ENCODE results near the gene PKNOX1. TPM values are rescaled to one million over a fixed set of nuclear protein-coding genes. Genes with fewer than 3 reads are reported as not detected.

Gene PKNOX1
- total RNA-seq, 1 experiment from 2014 or later, result 43.4 TPM

DNA sequence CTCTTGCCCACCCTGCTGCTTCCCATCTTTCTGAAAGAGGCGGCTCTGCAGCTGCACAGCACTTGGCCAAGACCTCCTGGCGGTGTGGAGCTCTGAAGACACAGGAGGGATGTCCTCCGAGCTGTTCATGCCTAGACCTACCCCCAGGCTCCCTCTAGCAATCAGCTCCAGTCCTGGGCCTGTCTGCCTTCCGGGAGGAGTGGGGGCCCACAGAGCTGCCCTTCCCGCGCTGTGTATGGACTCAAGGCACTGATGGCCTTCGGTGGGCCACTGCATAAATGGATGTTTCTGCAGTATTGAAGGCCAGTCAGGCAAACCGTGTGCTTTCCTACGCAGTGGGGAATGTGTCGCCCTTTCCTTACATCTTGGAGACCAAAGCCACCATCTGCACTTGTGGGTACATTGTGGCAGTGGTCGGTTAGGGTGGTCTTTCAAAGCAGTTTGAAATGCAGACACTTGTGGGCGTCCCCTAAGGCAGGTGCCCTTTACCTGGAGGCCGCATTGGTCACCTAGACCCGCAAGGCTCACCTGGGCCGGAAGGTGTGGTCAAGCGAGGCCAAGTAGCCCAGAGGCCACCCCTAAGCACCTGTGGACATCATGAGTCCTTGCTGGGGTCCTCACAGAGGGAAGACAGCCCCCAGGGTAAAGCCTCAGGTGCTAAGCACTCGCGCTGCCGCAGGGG, 912 bp upstream of the PKNOX1 start:
- peaks cover 10 to 16% of the 10 kb centered on the region in 2 experiments for H3K9me3 Mint-ChIP-seq
- H3K36me3 Mint-ChIP-seq (ENCODE audit: insufficient read depth in 1 of 3, low read depth in 3 of 3), result peaks cover 21 to 24% (median 22%) of the 10 kb centered on the region in 3 experiments
- no peak overlapping the region for H2BK20ac ChIP-seq (ENCODE audit: low read depth, low read length, poor library complexity, severe bottlenecking)
- H3K14ac ChIP-seq (ENCODE audit: insufficient read depth, low read length), result peak overlapping the region; percentile 92
- no peak overlapping the region for H3K56ac ChIP-seq (ENCODE audit: insufficient read length, low read depth, low read length)
- H3K4me1 ChIP-seq (ENCODE audit: insufficient read depth, low read length), result peaks cover 6% of the 10 kb centered on the region; the same call in 1 of the 2 replicates
- H2BK15ac ChIP-seq (ENCODE audit: low read depth, low read length), result no peak overlapping the region
- H4K5ac ChIP-seq (ENCODE audit: insufficient read length, low read depth, low read length), result no peak overlapping the region
- no peak overlapping the region for H2BK5ac ChIP-seq (ENCODE audit: insufficient read length, low read length)
- H3T11ph ChIP-seq (ENCODE audit: low read length), result no peak overlapping the region
- H3K18ac ChIP-seq (ENCODE audit: insufficient read length, low read depth, low read length), result peak overlapping the region; percentile 89
- H3K4me2 ChIP-seq (ENCODE audit: insufficient read depth, insufficient read length, low read length), result peak overlapping the region; percentile 9
- no peaks in the 10 kb centered on the region for H3K27me3 ChIP-seq (ENCODE audit: insufficient read depth, low read length)
- peak; percentile 34 for DNase-seq
- H4K8ac ChIP-seq (replicated peaks; ENCODE audit: insufficient read length, low read depth, low read length), result no peak overlapping the region
- no peak overlapping the region for H3K4ac ChIP-seq (ENCODE audit: low read depth, low read length)
- H3K79me1 ChIP-seq (ENCODE audit: insufficient read depth, low read depth, low read length, poor library complexity, severe bottlenecking), result no peaks in the 10 kb centered on the region
- H4K20me1 ChIP-seq (ENCODE audit: control insufficient read depth, insufficient read depth, insufficient read length), result no peaks in the 10 kb centered on the region
- peak overlapping the region; percentile 48 to 58 (median 51); a peak in 5 of 7 replicates for H3K27ac Mint-ChIP-seq
- peaks cover 8% of the 10 kb centered on the region; the same call in 1 of the 2 replicates for H3K79me2 ChIP-seq (ENCODE audit: insufficient read depth, low read length)
- H3K4me3 Mint-ChIP-seq, result peak overlapping the region; percentile 8 to 63; a peak in 4 of 5 replicates
- no peak for TF ChIP-seq CTCF (conservative IDR thresholded peaks at IDR 0.05)
- H3K9me3 ChIP-seq (ENCODE audit: control insufficient read depth, low read depth, low read length), result no peaks in the 10 kb centered on the region
- H2AK5ac ChIP-seq (ENCODE audit: insufficient read length, low read length), result no peak overlapping the region
- H3K4me1 Mint-ChIP-seq, result peaks cover 46 to 48% of the 10 kb centered on the region in 2 experiments
- no peak overlapping the region for H3K23ac ChIP-seq (ENCODE audit: insufficient read length, low read depth, low read length)
- no peak overlapping the region for H2BK120ac ChIP-seq (ENCODE audit: low read depth, low read length, poor library complexity, severe bottlenecking)
- no peak overlapping the region for H4K91ac ChIP-seq (ENCODE audit: insufficient read length, low read depth, low read length)
- WGBS (ENCODE audit: extremely low coverage, insufficient read length, low lambda C conversion rate), result no CpG with 5 or more reads among the region's 19 CpGs
- no peak overlapping the region for H3K9ac ChIP-seq (ENCODE audit: extremely low read depth, insufficient read length, low read length)
- no peak overlapping the region for H3K27ac ChIP-seq (ENCODE audit: insufficient read length, low read depth, low read length)
- peaks cover 4% of the 10 kb centered on the region for H3K23me2 ChIP-seq (ENCODE audit: insufficient read length, low read depth, low read length, poor library complexity, severe bottlenecking)
- no peak overlapping the region for H2AFZ ChIP-seq (ENCODE audit: low read length)
- no peaks in the 10 kb centered on the region for H3K27me3 Mint-ChIP-seq (ENCODE audit: low read depth)
- no peak overlapping the region for H2BK12ac ChIP-seq (ENCODE audit: insufficient read length, low read depth, low read length)

Data from H9 (cell line).